ENCODE data around the gene UNC93B1. TPM values are rescaled to one million over a fixed set of nuclear protein-coding genes. Genes with fewer than 3 reads are reported as not detected.

The UNC93B1 gene
- total and polyA plus RNA-seq, 2 of the 8 experiments (the other 6 are each of a cell fraction or from before 2014, with no cell fraction given): 18.9 to 34.3 TPM

GRCh38 chr11:68039526-68040086 lies 35.7 kb upstream of the UNC93B1 start:
- ChIA-PET CTCF (ENCODE audit: partially characterized antibody) (interaction anchor here (0.5 to 2.3 kb wide), 6 partner anchors 11 to 218 kb away, joined by 3 to 6 read pairs (median 4); no protein-coding TSS in a partner anchor), POLR2A (ENCODE audit: partially characterized antibody) (interaction anchor here (0.6 to 16.6 kb wide), 6 partner anchors 7 to 173 kb away, joined by 3 to 183 read pairs (median 5); partner anchors contain the start of gene NDUFS8)
- H2BK5ac ChIP-seq (ENCODE audit: low read depth, low read length): peak overlapping the region; percentile 88
- H3K14ac ChIP-seq (ENCODE audit: insufficient read length): no peak overlapping the region
- H3K27me3 ChIP-seq (replicated peaks in 1 of 4; ENCODE audit: control insufficient read depth in 3 of 4, extremely low read depth in 1 of 4, insufficient read depth in 3 of 4, low read length in 3 of 4): no peaks in the 10 kb centered on the region
- H3K9ac ChIP-seq (replicated peaks in 1 of 4; ENCODE audit: extremely low read depth in 1 of 4, low read depth in 3 of 4, low read length in 3 of 4): no peak overlapping the region
- H2AFZ ChIP-seq (ENCODE audit: low read length): no peak overlapping the region
- H3K56ac ChIP-seq (replicated peaks; ENCODE audit: insufficient read length, low read depth, low read length): no peak overlapping the region
- H4K5ac ChIP-seq (ENCODE audit: insufficient read length, low read depth, low read length): no peak overlapping the region
- no peaks in the 10 kb centered on the region for H3K79me1 ChIP-seq (ENCODE audit: low read depth, low read length)
- FAIRE-seq (no peak), DNase-seq (ENCODE audit: low read depth in 1 of 2, low spot score in 2 of 2) (peak in 1 of 2 experiments; percentile 53)
- no peak overlapping the region for H3K23ac ChIP-seq (ENCODE audit: insufficient read length)
- TF ChIP-seq SRF (IDR thresholded peaks at IDR 0.05; ENCODE audit: low read depth, low read length) (peak; percentile 69), CREB1 (IDR thresholded peaks at IDR 0.05) (no peak)
- peaks cover 0 to 4% of the 10 kb centered on the region in 2 experiments for H4K20me1 ChIP-seq (replicated peaks in 1 of 2; ENCODE audit: control insufficient read depth in 1 of 2, insufficient read depth in 2 of 2, low read length in 2 of 2)
- no peak overlapping the region for H3K4ac ChIP-seq (replicated peaks; ENCODE audit: insufficient read length, low read depth, low read length)
- H3K27ac ChIP-seq (ENCODE audit: low read depth, low read length): 0 out of 2 replicates have a peak overlapping the region, but pooled peaks have one; percentile 24
- peak overlapping the region; percentile 26 to 77; a peak in 3 of 4 replicates for H3K4me2 ChIP-seq (ENCODE audit: insufficient read depth in 1 of 2, low read depth in 2 of 2, low read length in 2 of 2)
- no peaks in the 10 kb centered on the region; the same call in 1 of the 2 replicates for H3K23me2 ChIP-seq (ENCODE audit: low read depth, low read length)
- H2BK15ac ChIP-seq (ENCODE audit: low read length): peak overlapping the region; percentile 53; the same call in 1 of the 2 replicates
- no peak overlapping the region for H4K8ac ChIP-seq (ENCODE audit: extremely low read depth, insufficient read depth, low read length)
- H2BK12ac ChIP-seq (ENCODE audit: low read depth, low read length): peak overlapping the region; percentile 90; the same call in 1 of the 2 replicates
- H3K9me3 ChIP-seq (ENCODE audit: insufficient read depth in 2 of 2, low read depth in 1 of 2, low read length in 1 of 2): no peaks in the 10 kb centered on the region
- no peak overlapping the region for H3K18ac ChIP-seq (ENCODE audit: extremely low read depth, low read length)
- H2AK5ac ChIP-seq (ENCODE audit: low read depth, low read length): no peak overlapping the region; the same call in 1 of the 2 replicates
- H2BK20ac ChIP-seq (ENCODE audit: low read length): peak overlapping the region; percentile 72; the same call in 1 of the 2 replicates
- H3K4me3 ChIP-seq (ENCODE audit: extremely low read depth in 1 of 4, insufficient read depth in 2 of 4, low read depth in 3 of 4, low read length in 4 of 4): peak overlapping the region in 1 of 4 experiments; percentile 66; a peak in 2 of 8 replicates
- no peak overlapping the region for H2BK120ac ChIP-seq (replicated peaks; ENCODE audit: low read depth, low read length)
- H4K91ac ChIP-seq (replicated peaks; ENCODE audit: insufficient read length, low read length): no peak overlapping the region
- H3K36me3 ChIP-seq (ENCODE audit: control insufficient read depth in 2 of 4, insufficient read depth in 4 of 4, low read length in 3 of 4): no peaks in the 10 kb centered on the region
- no peaks in the 10 kb centered on the region for H3K79me2 ChIP-seq (ENCODE audit: control insufficient read depth in 1 of 2, insufficient read depth in 2 of 2, low read length in 2 of 2)
- 63% methylated on average over 6 of the region's 10 CpGs; no CpG with 5 or more reads in 1 of the 2 experiments for WGBS, 2 experiments (ENCODE audit: extremely low coverage in 1 of 2, insufficient coverage in 1 of 2, insufficient read length in 1 of 2, insufficient replicate concordance in 2 of 2, low coverage in 1 of 2, low lambda C conversion rate in 2 of 2, missing lambda C conversion rate in 1 of 2)
- H3K4me1 ChIP-seq (replicated peaks in 1 of 4; ENCODE audit: control insufficient read depth in 3 of 4, insufficient read depth in 4 of 4, low read length in 3 of 4): peaks cover 4 to 27% (median 20%) of the 10 kb centered on the region in 4 experiments

Data from H1 (cell line).